Smooth muscle cell (in vitro differentiated cells): Measurements from ENCODE around the gene ACTR8. TPM values are rescaled to one million over a fixed set of nuclear protein-coding genes. Genes with fewer than 3 reads are reported as not detected.

ENCODE experiments used
- DNase-seq: peaks from one replicate; lab custom pipeline; 2025; ENCODE audit not compliant: unreplicated experiment; lab: John Stamatoyannopoulos, UW
- H2AFZ ChIP-seq: fragments of 200-600 bp; sonication (generic); 2 replicates; pipeline ENCODE4 v1.6.0; 2016; ENCODE audit warnings: antibody characterized with exemption, low read depth, mild to moderate bottlenecking
- H3F3A ChIP-seq: fragments of 200-600 bp; sonication (generic); 2 replicates; pipeline ENCODE4 v1.6.0; 2017; ENCODE audit warnings: antibody characterized with exemption, low read depth
- H3K27ac ChIP-seq: fragments of 200-600 bp; sonication (generic); 2 replicates; pipeline ENCODE4 v1.5.1; 2016; ENCODE audit warnings: low read depth, mild to moderate bottlenecking
- H3K27me3 ChIP-seq: fragments of 200-600 bp; sonication (generic); 2 replicates; pipeline ENCODE4 v1.6.1; 2016; ENCODE audit warnings: low read depth, mild to moderate bottlenecking
- H3K36me3 ChIP-seq: fragments of 200-600 bp; sonication (generic); 2 replicates; pipeline ENCODE4 v1.5.1; 2016; ENCODE audit warnings: low read depth
- H3K4me1 ChIP-seq: fragments of 200-600 bp; sonication (generic); 2 replicates; pipeline ENCODE4 v1.5.1; 2016; ENCODE audit warnings: low read depth
- H3K4me2 ChIP-seq: fragments of 200-600 bp; sonication (generic); 2 replicates; pipeline ENCODE4 v1.6.0; 2016; ENCODE audit warnings: mild to moderate bottlenecking
- H3K4me3 ChIP-seq: fragments of 200-600 bp; sonication (generic); 2 replicates; pipeline ENCODE4 v1.5.1; 2016; ENCODE audit warnings: mild to moderate bottlenecking
- H3K79me2 ChIP-seq: fragments of 200-600 bp; sonication (generic); 2 replicates; pipeline ENCODE4 v1.6.0; 2016; ENCODE audit warnings: low read depth, mild to moderate bottlenecking
- H3K9ac ChIP-seq: fragments of 200-600 bp; sonication (generic); 2 replicates; pipeline ENCODE4 v1.6.0; 2016; ENCODE audit warnings: low read depth
- H3K9me3 ChIP-seq: fragments of 200-600 bp; sonication (generic); replicated peaks from 2 replicates; pipeline ENCODE4 v1.5.1; 2016; ENCODE audit warnings: low read depth
- H4K20me1 ChIP-seq: fragments of 200-600 bp; sonication (generic); 2 replicates; pipeline ENCODE4 v1.6.0; 2016; ENCODE audit warnings: low read depth
- WGBS: methylation state at CpG from one replicate; pipeline ENCODE4 v1.1.7; 2016; ENCODE audit warnings: low lambda C conversion rate; 5-methylcytosine and 5-hydroxymethylcytosine counted together
- polyA plus RNA-seq: library from polyadenylated mRNA; unstranded; fragments of >200 nt; fragmentation: Nextera tagmentation; extraction: Ambion mirVana; gene quantifications from 2 replicates; pipeline ENCODE4 v1.2.1, GENCODE V29; 2016
- total RNA-seq: library from RNA; depleted of rRNA; stranded (reverse); fragments of >200 nt; gene quantifications from 2 replicates; pipeline ENCODE4 v1.2.3, GENCODE V29; 2014
- TF ChIP-seq, protein P1 (sequence below): fragments of 200-600 bp; sonication (generic); IDR thresholded peaks from 2 replicates; pipeline ENCODE4 v1.5.1; 2017; ENCODE audit warnings: borderline replicate concordance, mild to moderate bottlenecking, antibody characterized with exemption; ENCODE audit not compliant: insufficient read depth, poor library complexity, severe bottlenecking

The ACTR8 gene
- total and polyA plus RNA-seq, 2 experiments from 2014 or later: 17.4 to 23.1 TPM

DNA sequence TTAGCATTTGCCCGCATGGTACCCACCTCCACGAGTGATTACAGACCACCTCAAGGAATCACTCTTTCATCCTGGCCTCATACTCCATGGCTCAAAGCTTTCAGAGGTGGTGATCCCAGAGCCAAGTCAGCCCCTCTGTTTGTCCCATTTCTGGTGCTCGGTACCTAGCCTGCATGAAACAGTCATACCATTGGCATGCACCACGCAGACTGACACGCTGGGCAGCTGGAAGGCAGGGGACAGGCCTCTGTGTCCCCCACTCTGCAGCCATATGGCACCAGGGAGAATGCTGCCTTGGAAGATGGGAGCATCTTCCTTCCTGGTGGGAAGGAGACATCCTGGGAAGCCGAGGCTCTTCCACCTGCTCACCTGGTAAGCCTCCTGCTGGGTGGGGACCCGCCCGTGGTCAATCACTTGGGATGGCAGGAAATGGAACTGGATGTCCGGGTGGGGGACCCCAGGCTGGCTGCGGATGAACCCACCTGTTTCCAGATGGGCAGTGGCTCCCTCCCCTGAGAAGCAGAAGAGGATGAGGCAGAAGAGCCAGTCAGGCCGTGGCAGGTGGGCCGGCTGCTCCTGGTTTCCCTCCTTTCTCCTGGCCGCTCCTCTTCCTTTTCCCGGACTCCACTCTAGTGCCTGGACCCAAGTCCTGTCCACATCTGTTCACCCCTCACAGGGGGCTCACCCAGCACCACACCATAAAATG lies 62.6 kb downstream of the ACTR8 start:
- no peaks in the 10 kb centered on the region for H3K79me2 ChIP-seq
- H3K9me3 ChIP-seq: no peaks in the 10 kb centered on the region
- no peak overlapping the region for H3K27ac ChIP-seq
- no peak overlapping the region for H3K4me3 ChIP-seq
- DNase-seq: no peak
- no peak overlapping the region for H3K9ac ChIP-seq
- H3K4me1 ChIP-seq: no peaks in the 10 kb centered on the region
- WGBS: 91% methylated on average over 11 of the region's 14 CpGs
- no peaks in the 10 kb centered on the region for H3F3A ChIP-seq
- H3K4me2 ChIP-seq: no peak overlapping the region
- H3K27me3 ChIP-seq: no peaks in the 10 kb centered on the region
- no peaks in the 10 kb centered on the region for H3K36me3 ChIP-seq
- H4K20me1 ChIP-seq: no peaks in the 10 kb centered on the region
- TF ChIP-seq, protein P1, sequence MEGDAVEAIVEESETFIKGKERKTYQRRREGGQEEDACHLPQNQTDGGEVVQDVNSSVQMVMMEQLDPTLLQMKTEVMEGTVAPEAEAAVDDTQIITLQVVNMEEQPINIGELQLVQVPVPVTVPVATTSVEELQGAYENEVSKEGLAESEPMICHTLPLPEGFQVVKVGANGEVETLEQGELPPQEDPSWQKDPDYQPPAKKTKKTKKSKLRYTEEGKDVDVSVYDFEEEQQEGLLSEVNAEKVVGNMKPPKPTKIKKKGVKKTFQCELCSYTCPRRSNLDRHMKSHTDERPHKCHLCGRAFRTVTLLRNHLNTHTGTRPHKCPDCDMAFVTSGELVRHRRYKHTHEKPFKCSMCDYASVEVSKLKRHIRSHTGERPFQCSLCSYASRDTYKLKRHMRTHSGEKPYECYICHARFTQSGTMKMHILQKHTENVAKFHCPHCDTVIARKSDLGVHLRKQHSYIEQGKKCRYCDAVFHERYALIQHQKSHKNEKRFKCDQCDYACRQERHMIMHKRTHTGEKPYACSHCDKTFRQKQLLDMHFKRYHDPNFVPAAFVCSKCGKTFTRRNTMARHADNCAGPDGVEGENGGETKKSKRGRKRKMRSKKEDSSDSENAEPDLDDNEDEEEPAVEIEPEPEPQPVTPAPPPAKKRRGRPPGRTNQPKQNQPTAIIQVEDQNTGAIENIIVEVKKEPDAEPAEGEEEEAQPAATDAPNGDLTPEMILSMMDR: no peak
- H2AFZ ChIP-seq: no peak overlapping the region

DNA sequence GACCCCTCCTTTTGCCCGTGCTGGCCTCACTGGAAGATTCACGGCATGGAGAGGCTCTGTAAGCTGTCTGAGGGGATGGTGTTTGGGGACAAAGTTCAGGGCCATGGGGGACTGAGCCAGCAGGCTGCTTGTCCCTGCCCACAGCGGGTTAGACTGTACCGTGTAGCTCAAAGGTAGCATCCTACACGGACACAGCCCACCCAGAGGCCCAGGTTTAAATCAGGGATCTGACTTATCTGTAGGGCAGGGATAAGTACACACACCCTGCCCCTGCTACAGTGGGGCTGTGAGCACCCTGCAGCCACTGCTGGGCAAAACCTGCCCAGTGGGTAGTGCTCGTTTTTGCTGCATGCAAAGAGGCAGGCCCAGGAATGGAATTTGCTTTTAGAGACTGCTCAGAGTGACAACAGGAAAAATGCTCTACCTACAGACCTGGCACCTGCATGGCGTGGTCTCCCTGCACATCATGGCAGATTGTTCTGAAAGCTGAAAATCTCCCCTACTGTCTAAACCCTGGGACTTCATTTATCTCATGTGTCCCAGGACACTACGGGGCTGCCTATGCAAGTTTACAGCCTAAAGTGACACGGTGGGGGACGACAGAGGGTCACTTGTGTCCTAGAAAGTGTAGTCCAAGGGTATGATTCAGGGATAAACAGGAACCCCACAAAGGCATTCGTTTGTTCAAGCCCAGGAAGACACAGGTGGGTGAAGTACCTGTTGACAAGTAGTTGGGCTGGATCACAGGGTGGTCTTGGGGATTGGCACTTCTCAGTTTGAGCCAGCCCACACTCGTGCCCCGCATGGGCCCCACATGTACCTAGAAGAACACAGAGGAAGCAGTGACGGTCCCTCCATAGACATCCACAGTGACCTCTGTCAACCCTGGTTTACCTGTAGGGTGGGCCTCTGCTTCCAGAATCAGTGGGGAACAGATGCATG lies 63.5 kb downstream of the ACTR8 start:
- Histone ChIP-seq H2AFZ (no peak overlapping the region), H3K4me1 (no peaks in the 10 kb centered on the region), H4K20me1 (no peaks in the 10 kb centered on the region), H3K36me3 (no peaks in the 10 kb centered on the region), H3K4me3 (no peak overlapping the region), H3K4me2 (no peak overlapping the region), H3K27me3 (no peaks in the 10 kb centered on the region), H3K9me3 (no peaks in the 10 kb centered on the region), H3K9ac (no peak overlapping the region), H3F3A (no peaks in the 10 kb centered on the region), H3K79me2 (no peaks in the 10 kb centered on the region), H3K27ac (no peak overlapping the region)
- 91% methylated on average over 14 of the region's 14 CpGs for WGBS
- TF ChIP-seq, protein P1: no peak
- DNase-seq: no peak

DNA sequence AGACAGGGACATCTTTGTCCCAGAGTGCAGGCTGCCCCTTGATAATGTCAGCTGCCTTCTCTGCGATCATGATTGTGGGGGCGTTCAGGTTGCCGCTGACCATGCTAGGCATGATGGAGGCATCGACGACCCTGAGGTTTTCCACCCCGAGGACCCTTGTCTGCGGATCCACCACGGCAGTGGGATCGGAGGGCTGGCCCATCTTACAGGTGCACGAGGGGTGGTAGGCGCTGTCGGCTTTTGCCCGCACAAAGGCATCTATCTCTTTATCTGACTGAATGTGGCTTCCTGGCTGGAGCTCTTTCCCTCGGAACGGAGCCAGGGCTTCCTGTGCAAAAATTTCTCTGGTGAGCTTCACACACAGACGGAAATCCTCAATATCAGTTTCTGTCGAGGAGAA lies 64.1 kb downstream of the ACTR8 start:
- Histone ChIP-seq H3K4me3 (no peak overlapping the region), H3K79me2 (no peaks in the 10 kb centered on the region), H2AFZ (no peak overlapping the region), H3K4me2 (no peak overlapping the region), H3K27ac (no peak overlapping the region), H3F3A (no peaks in the 10 kb centered on the region), H3K27me3 (no peaks in the 10 kb centered on the region), H3K9me3 (no peaks in the 10 kb centered on the region), H3K4me1 (no peaks in the 10 kb centered on the region), H4K20me1 (no peaks in the 10 kb centered on the region), H3K36me3 (no peaks in the 10 kb centered on the region), H3K9ac (no peak overlapping the region)
- 95% methylated on average over 17 of the region's 17 CpGs for WGBS
- DNase-seq: no peak
- TF ChIP-seq, protein P1: no peak
